OCI-LY1 (cell line): ENCODE measurements around the gene BBS2.

Source experiments
- H2AFZ ChIP-seq: fragments of 200-600 bp; sonication (generic), shearing (Covaris generic); 2 replicates; pipeline ENCODE4 v1.6.0; 2014; ENCODE audit warnings: antibody characterized with exemption, mild to moderate bottlenecking, low read length
- H3F3A ChIP-seq: fragments of 200-600 bp; sonication (generic), shearing (Covaris generic); 2 replicates; pipeline ENCODE4 v1.6.0; 2014; ENCODE audit warnings: mild to moderate bottlenecking, antibody characterized with exemption, low read length, moderate library complexity; ENCODE audit not compliant: insufficient read depth
- H3K27ac ChIP-seq: fragments of 200-600 bp; sonication (generic); 2 replicates; pipeline ENCODE4 v1.5.1; 2014; ENCODE audit warnings: low read length, mixed run types, mild to moderate bottlenecking, low read depth; ENCODE audit not compliant: poor library complexity, severe bottlenecking
- H3K27me3 ChIP-seq: fragments of 200-600 bp; sonication (generic); 2 replicates; pipeline ENCODE4 v1.6.0; 2014; ENCODE audit warnings: antibody characterized with exemption, mild to moderate bottlenecking, low read length, moderate library complexity; ENCODE audit not compliant: insufficient read depth
- H3K36me3 ChIP-seq: fragments of 200-600 bp; sonication (generic); 2 replicates; pipeline ENCODE4 v1.6.1; 2014; ENCODE audit warnings: mild to moderate bottlenecking, antibody characterized with exemption, low read length, moderate library complexity, mixed read lengths; ENCODE audit not compliant: insufficient read depth
- H3K4me1 ChIP-seq: fragments of 200-600 bp; sonication (generic); 2 replicates; pipeline ENCODE4 v1.5.1; 2014; ENCODE audit warnings: mild to moderate bottlenecking, low read length, moderate library complexity; ENCODE audit not compliant: insufficient read depth, severe bottlenecking
- H3K4me2 ChIP-seq: fragments of 200-600 bp; sonication (generic), shearing (Covaris generic); 2 replicates; pipeline ENCODE4 v1.6.1; 2014; ENCODE audit warnings: low read length
- H3K4me3 ChIP-seq: fragments of 200-600 bp; sonication (generic); 2 replicates; pipeline ENCODE4 v1.5.1; 2014; ENCODE audit warnings: low read length, low read depth, mild to moderate bottlenecking, mixed read lengths; ENCODE audit not compliant: poor library complexity, severe bottlenecking
- H3K79me2 ChIP-seq: fragments of 200-600 bp; shearing (Covaris generic); 2 replicates; pipeline ENCODE4 v1.6.1; 2016; ENCODE audit warnings: mixed run types, low read length, mixed read lengths; ENCODE audit not compliant: insufficient read depth
- H3K9ac ChIP-seq: fragments of 200-600 bp; sonication (generic), shearing (Covaris generic); 2 replicates; pipeline ENCODE4 v1.6.1; 2014; ENCODE audit warnings: mild to moderate bottlenecking, low read length, mixed read lengths
- H3K9me2 ChIP-seq: fragments of 200-600 bp; sonication (generic), shearing (Covaris generic); 2 replicates; pipeline ENCODE4 v1.6.1; 2014; ENCODE audit warnings: low read depth, mild to moderate bottlenecking, low read length, mixed read lengths
- H3K9me3 ChIP-seq: fragments of 200-600 bp; shearing (Covaris generic); 2 replicates; pipeline ENCODE4 v1.6.1; 2014; ENCODE audit warnings: low read length, mixed read lengths
- H4K20me1 ChIP-seq: fragments of 200-600 bp; sonication (generic), shearing (Covaris generic); 2 replicates; pipeline ENCODE4 v1.6.0; 2016; ENCODE audit warnings: mild to moderate bottlenecking, low read length; ENCODE audit not compliant: insufficient read depth
- CTCF ChIP-seq: fragments of 200-600 bp; sonication (generic), shearing (Covaris generic); IDR thresholded peaks from 2 replicates; pipeline ENCODE4 v1.5.1; 2017; ENCODE audit warnings: mild to moderate bottlenecking, antibody characterized with exemption, low read length, moderate library complexity, mixed read lengths
- EZH2 ChIP-seq: fragments of 200-600 bp; sonication (generic), shearing (Covaris generic); IDR thresholded peaks from 2 replicates; pipeline ENCODE4 v1.8.0; 2017; ENCODE audit warnings: borderline replicate concordance, mixed run types, mild to moderate bottlenecking, antibody characterized with exemption, low read length, moderate library complexity, mixed read lengths

The BBS2 gene

GRCh38 chr16:56525236-56525635 is 5.4 kb upstream of the BBS2 start:
- H3K4me1 ChIP-seq: peaks cover 4% of the 10 kb centered on the region
- no peaks in the 10 kb centered on the region for H3K9me3 ChIP-seq
- H3F3A ChIP-seq: no peaks in the 10 kb centered on the region
- no peak overlapping the region for H3K4me3 ChIP-seq
- H3K9me2 ChIP-seq: no peaks in the 10 kb centered on the region
- H3K4me2 ChIP-seq: no peak overlapping the region
- H3K36me3 ChIP-seq: no peaks in the 10 kb centered on the region
- H3K27me3 ChIP-seq: no peaks in the 10 kb centered on the region
- H3K9ac ChIP-seq: no peak overlapping the region
- H4K20me1 ChIP-seq: no peaks in the 10 kb centered on the region
- H3K27ac ChIP-seq: no peak overlapping the region
- H2AFZ ChIP-seq: no peak overlapping the region
- no peak for TF ChIP-seq CTCF
- TF ChIP-seq EZH2: no peak
- no peaks in the 10 kb centered on the region for H3K79me2 ChIP-seq

GRCh38 chr16:56520251-56520577 is 390 bp upstream of the BBS2 start:
- TF ChIP-seq EZH2: no peak
- Histone ChIP-seq H3K4me2 (peak overlapping the region; percentile 72), H4K20me1 (no peaks in the 10 kb centered on the region), H3K27me3 (no peaks in the 10 kb centered on the region), H3F3A (no peaks in the 10 kb centered on the region), H3K4me3 (peak overlapping the region; percentile 93), H3K9ac (peak overlapping the region; percentile 85), H3K4me1 (peaks cover 15% of the 10 kb centered on the region), H3K36me3 (no peaks in the 10 kb centered on the region), H3K9me3 (no peaks in the 10 kb centered on the region), H3K79me2 (no peaks in the 10 kb centered on the region), H2AFZ (peak overlapping the region; percentile 99), H3K27ac (peak overlapping the region; percentile 14), H3K9me2 (no peaks in the 10 kb centered on the region)

- H3K9ac ChIP-seq: no peak overlapping the region
- no peak overlapping the region for H3K4me2 ChIP-seq
- H3K79me2 ChIP-seq: no peaks in the 10 kb centered on the region
- H3K27ac ChIP-seq: no peak overlapping the region
- no peaks in the 10 kb centered on the region for H3K9me3 ChIP-seq
- H4K20me1 ChIP-seq: no peaks in the 10 kb centered on the region
- no peak overlapping the region for H2AFZ ChIP-seq
- no peak for TF ChIP-seq CTCF
- no peak for TF ChIP-seq EZH2
- no peaks in the 10 kb centered on the region for H3K9me2 ChIP-seq
- no peaks in the 10 kb centered on the region for H3K36me3 ChIP-seq
- no peaks in the 10 kb centered on the region for H3K27me3 ChIP-seq
- H3K4me1 ChIP-seq: peaks cover 15% of the 10 kb centered on the region
- H3F3A ChIP-seq: no peaks in the 10 kb centered on the region
- no peak overlapping the region for H3K4me3 ChIP-seq
These were observed 1.4 kb downstream of the BBS2 start for GRCh38 chr16:56518425-56518824.

- Histone ChIP-seq H3K79me2 (no peaks in the 10 kb centered on the region), H3K4me2 (no peak overlapping the region), H3F3A (no peaks in the 10 kb centered on the region), H3K36me3 (no peaks in the 10 kb centered on the region), H3K9ac (no peak overlapping the region), H3K4me1 (peaks cover 15% of the 10 kb centered on the region), H2AFZ (no peak overlapping the region), H3K4me3 (no peak overlapping the region), H3K27ac (no peak overlapping the region), H3K9me2 (no peaks in the 10 kb centered on the region), H3K27me3 (no peaks in the 10 kb centered on the region), H3K9me3 (no peaks in the 10 kb centered on the region), H4K20me1 (no peaks in the 10 kb centered on the region)
- TF ChIP-seq CTCF (no peak), EZH2 (no peak)
These were observed 2.6 kb downstream of the BBS2 start for GRCh38 chr16:56517206-56517605.
